Frontal cortex (tissue), 4 donors: ENCODE data around the gene TMEM62. TPM values are rescaled to one million over a fixed set of nuclear protein-coding genes. Genes with fewer than 3 reads are reported as not detected.

Experiments used
- DNase-seq, 2 donors: peaks; one replicate each; pipeline ENCODE4 v3.0.0; 2012; ENCODE audit warnings: low spot score in 2 of 2
- FAIRE-seq: peaks from 2 replicates; lab custom pipeline; 2012; peaks lifted over from hg19 to GRCh38; lab: Jason Lieb, UNC
- total RNA-seq: library from RNA; depleted of rRNA; stranded (reverse); fragments of >200 nt; gene quantifications from one replicate; pipeline ENCODE4 v1.2.3, GENCODE V29; 2014
- donor health status: control.
- donor health status: control.
- donor health status: control.

The TMEM62 gene
- 47.7 TPM for total RNA-seq

- FAIRE-seq (no peak), DNase-seq (peak; percentile 80 to 83)
Observed at GRCh38 chr15:43133430-43134156, at the start of gene TMEM62. TMEM62 (plus strand) TSS chr15:43133586; CDS start chr15:43133803, 217 bp downstream.

DNA sequence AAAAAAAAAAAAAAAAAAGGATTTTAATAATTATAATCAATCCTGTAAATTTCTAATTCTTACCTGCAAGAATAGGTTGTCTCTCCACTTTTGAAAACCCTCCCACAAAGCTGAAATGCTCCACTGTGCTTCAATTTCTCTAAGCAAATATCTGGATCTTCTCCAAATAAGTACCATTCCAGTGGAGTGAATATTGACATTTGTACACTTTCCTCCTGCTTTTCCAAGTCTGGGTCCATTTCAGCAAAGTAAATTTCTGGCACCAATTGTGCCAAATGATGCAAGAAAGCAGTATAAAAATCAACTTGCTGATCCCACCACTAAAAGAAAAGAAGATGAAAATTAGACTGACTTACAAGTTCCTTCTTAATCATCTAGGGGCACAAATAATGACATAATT, 47.5 kb upstream of the TMEM62 start:
- FAIRE-seq (no peak), DNase-seq (no peak)

GRCh38 chr15:43086551-43086950, 46.8 kb upstream of the TMEM62 start:
- FAIRE-seq (no peak), DNase-seq (no peak)

- DNase-seq = no peak
- no peak for FAIRE-seq
Observed at GRCh38 chr15:43091859-43092258, 41.5 kb upstream of the TMEM62 start.

- DNase-seq (no peak), FAIRE-seq (no peak)
Observed at GRCh38 chr15:43093026-43093425, 40.4 kb upstream of the TMEM62 start.

DNA sequence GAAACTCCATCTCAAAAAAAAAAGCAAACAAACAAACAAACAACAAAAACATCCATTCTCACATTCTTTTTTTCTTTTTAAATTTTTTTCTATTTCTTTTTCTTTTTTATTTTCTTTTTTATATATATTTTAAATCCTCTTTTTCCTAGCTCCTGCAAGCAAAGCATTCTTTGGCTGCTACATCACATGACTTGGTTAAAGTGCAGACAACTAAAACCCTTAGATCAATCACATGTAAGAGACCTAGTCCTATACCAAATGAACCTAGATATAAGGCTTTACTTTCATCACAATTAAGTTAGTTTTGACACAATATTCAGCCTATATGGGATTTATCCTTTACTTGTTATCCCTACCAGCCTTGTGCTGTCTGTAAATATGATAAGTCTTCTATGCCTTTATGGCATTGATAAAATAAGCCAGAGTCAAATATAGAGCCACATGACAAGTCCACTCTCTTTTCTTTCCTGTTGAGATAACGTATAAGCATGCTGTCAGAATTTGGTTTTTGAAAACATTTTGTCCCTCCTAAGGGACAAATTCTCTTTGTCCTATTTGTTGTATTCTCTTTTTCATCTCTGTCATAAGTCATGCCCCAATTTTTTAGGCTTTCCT, 38.9 kb upstream of the TMEM62 start:
- FAIRE-seq (no peak), DNase-seq (no peak)

DNA sequence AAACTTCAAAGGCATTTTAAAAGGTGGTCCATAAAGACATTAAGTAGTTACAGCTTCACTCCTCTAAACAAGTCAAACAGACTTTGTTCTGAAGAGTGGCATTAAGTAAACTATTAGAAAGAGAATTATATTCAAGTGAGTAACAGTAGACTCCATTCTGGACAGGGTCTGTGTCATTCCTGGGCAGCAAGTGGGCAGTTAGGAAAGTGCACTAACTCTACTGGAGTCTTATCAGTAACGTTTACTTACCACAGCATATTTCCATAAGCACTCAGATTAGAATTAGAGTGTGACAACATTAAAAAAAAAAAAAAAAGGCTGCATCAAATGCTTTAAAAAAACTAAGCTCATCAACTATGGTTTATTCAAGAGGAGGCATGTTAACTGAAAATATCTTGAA, 38.1 kb upstream of the TMEM62 start:
- no peak for FAIRE-seq
- DNase-seq = no peak

- no peak for FAIRE-seq
Observed at GRCh38 chr15:43095708-43096347, 37.6 kb upstream of the TMEM62 start.

GRCh38 chr15:43096411-43096810, 37.0 kb upstream of the TMEM62 start:
- FAIRE-seq (no peak), DNase-seq (no peak)

More at GRCh38 chr15:43095708-43096347, 37.6 kb upstream of the TMEM62 start:
- no peak for DNase-seq

- FAIRE-seq (no peak), DNase-seq (no peak)
Observed at GRCh38 chr15:43099105-43099845, 34.1 kb upstream of the TMEM62 start.

DNA sequence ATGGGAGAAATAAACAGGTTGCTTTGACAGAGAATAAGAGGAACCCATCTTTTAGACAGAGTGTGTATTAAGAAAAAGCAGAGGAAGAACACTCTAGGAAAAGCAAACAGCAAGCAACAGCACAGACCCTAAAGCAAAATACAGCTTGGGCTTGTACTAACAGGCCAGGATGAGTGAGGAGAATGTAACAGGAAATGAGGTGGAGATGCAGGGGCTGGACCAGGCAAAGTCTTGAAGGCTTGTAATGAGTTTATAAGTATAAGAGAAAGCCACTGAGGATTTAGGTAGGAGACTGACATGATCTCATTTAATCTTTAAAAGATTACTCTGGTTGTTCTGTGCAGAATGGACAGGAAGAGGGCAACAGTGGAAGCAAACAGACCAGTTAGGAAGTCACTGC, 32.4 kb upstream of the TMEM62 start:
- FAIRE-seq = no peak

GRCh38 chr15:43102187-43102586, 31.2 kb upstream of the TMEM62 start:
- DNase-seq = no peak
- no peak for FAIRE-seq

More for the DNA sequence above, 32.4 kb upstream of the TMEM62 start:
- no peak for DNase-seq

- DNase-seq (no peak), FAIRE-seq (no peak)
Observed at GRCh38 chr15:43103907-43104306, 29.5 kb upstream of the TMEM62 start.

DNA sequence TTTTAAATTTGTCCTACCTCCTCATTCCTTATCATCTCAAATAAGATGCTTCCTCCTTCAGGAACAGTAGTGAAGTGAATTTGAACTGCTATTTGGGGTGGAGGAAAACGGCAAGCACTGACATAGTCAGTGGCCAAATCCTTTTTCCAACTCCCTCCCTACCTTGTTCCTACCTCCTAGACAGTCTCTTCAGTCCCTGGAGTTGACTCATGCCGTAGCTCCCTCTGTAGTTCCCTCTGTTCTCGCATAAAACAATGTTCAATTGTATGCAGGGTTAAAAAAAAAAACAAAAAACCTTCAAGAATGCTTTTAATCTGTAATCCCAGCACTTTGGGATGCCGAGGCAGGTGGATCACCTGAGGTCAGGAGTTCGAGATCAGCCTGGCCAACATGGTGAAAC, 29.0 kb upstream of the TMEM62 start:
- DNase-seq (no peak), FAIRE-seq (no peak)

GRCh38 chr15:43105077-43105736, 28.2 kb upstream of the TMEM62 start:
- no peak for DNase-seq

DNA sequence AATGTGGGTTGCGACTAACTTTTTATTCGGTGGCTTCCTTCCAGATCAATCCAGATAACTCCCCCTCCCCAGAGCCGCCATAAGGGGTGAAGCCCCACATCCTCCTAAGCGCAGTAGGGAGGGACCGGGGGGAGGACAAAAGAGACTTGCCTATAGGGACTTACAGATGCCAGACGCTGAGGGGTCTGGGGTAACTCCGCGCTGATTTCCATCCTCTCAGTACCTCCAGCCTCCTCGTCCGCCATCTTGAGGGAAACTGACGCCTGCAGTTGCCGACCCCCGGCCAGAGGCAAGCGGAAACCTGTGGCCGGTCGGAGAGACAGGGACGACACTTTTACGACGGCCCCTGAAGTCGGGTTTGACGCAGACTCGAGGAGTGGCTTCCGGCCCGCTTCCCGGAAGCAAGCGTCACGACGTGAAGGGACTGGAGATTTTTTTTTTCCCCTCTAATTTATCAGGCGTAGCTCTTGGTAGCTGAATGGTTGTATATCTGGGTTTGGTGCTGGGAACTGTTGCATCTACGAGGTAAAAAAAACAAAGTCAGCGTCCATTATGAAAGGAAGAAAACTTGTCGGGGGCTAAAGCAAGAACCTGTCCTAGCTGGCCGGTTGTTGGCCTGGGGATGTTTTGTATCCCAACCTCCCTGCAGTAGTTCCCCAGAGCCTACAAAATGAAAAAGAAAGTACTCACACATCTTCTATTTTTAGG, 27.5 kb upstream of the TMEM62 start, which contains the start of gene UBR1:
Gene UBR1 (minus strand): TSS at position 261 of the 708 bp plus-strand sequence. CDS start 16 bp downstream, at position 245.
- DNase-seq = peak; percentile 53 to 78
- no peak for FAIRE-seq

More at GRCh38 chr15:43105077-43105736, 28.2 kb upstream of the TMEM62 start:
- no peak for FAIRE-seq

- FAIRE-seq (no peak), DNase-seq (no peak)
Observed at GRCh38 chr15:43106486-43106829, 26.9 kb upstream of the TMEM62 start.

- DNase-seq (no peak), FAIRE-seq (no peak)
Observed at GRCh38 chr15:43107751-43108150, 25.6 kb upstream of the TMEM62 start.

DNA sequence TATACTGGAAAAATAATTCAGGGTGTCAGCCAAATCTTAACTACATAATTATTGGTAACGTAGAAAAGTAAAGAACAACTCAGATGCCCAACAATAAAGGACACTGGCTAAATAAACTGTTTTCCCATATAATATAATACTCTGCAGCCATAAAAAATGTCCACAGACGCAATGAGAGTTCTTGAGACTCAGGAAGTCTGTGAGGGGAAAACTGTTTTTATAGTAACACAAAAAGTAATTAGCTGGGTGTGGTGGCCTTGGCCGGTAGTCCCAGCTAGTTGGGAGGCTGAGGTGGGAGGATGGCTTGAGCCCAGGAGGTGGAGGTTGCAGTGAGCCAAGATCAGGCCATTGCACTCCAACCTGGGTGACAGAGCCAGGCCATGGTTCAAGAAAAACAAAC, 22.0 kb upstream of the TMEM62 start:
- DNase-seq = no peak
- no peak for FAIRE-seq
